ENCODE results near the gene LAMC2. TPM values are rescaled to one million over a fixed set of nuclear protein-coding genes. Genes with fewer than 3 reads are reported as not detected.
"Not testable (repeated sequence)": the region's sequence is repeated elsewhere in the genome, so short reads cannot be mapped to it uniquely, and the experiment has no call there.

LAMC2 gene
- total and polyA plus RNA-seq, 2 of the 8 experiments (the other 6 are each of a cell fraction or from before 2014, with no cell fraction given): 4.6 to 12.9 TPM

GRCh38 chr1:183273300-183273699, 87.2 kb downstream of the LAMC2 start:
- Histone ChIP-seq H4K91ac (replicated peaks; ENCODE audit: insufficient read length, low read length) (no peak overlapping the region), H3K79me1 (ENCODE audit: low read depth, low read length) (no peaks in the 10 kb centered on the region), H3K18ac (ENCODE audit: extremely low read depth, low read length) (no peak overlapping the region), H3K27ac (ENCODE audit: low read depth, low read length) (no peak overlapping the region), H3K27me3 (replicated peaks in 1 of 4; ENCODE audit: control insufficient read depth in 3 of 4, extremely low read depth in 1 of 4, insufficient read depth in 3 of 4, low read length in 3 of 4) (no peaks in the 10 kb centered on the region), H3K23ac (ENCODE audit: insufficient read length) (no peak overlapping the region), H3K36me3 (ENCODE audit: control insufficient read depth in 2 of 4, insufficient read depth in 4 of 4, low read length in 3 of 4) (no peaks in the 10 kb centered on the region), H2BK15ac (ENCODE audit: low read length) (no peak overlapping the region), H4K5ac (ENCODE audit: insufficient read length, low read depth, low read length) (no peak overlapping the region), H2BK20ac (ENCODE audit: low read length) (no peak overlapping the region), H3K4ac (replicated peaks; ENCODE audit: insufficient read length, low read depth, low read length) (no peak overlapping the region), H2BK120ac (replicated peaks; ENCODE audit: low read depth, low read length) (no peak overlapping the region), H4K20me1 (replicated peaks in 1 of 2; ENCODE audit: control insufficient read depth in 1 of 2, insufficient read depth in 2 of 2, low read length in 2 of 2) (no peaks in the 10 kb centered on the region), H3K4me2 (ENCODE audit: insufficient read depth in 1 of 2, low read depth in 2 of 2, low read length in 2 of 2) (no peak overlapping the region), H2AFZ (ENCODE audit: low read length) (no peak overlapping the region), H3K14ac (ENCODE audit: insufficient read length) (no peak overlapping the region), H2BK5ac (ENCODE audit: low read depth, low read length) (no peak overlapping the region), H3K56ac (replicated peaks; ENCODE audit: insufficient read length, low read depth, low read length) (no peak overlapping the region), H2BK12ac (ENCODE audit: low read depth, low read length) (no peak overlapping the region), H2AK5ac (ENCODE audit: low read depth, low read length) (no peak overlapping the region), H3K9ac (replicated peaks in 1 of 4; ENCODE audit: extremely low read depth in 1 of 4, low read depth in 3 of 4, low read length in 3 of 4) (no peak overlapping the region), H3K9me3 (ENCODE audit: insufficient read depth in 2 of 2, low read depth in 1 of 2, low read length in 1 of 2) (no peaks in the 10 kb centered on the region), H4K8ac (ENCODE audit: extremely low read depth, insufficient read depth, low read length) (no peak overlapping the region), H3K4me3 (ENCODE audit: extremely low read depth in 1 of 4, insufficient read depth in 2 of 4, low read depth in 3 of 4, low read length in 4 of 4) (no peak overlapping the region), H3K23me2 (ENCODE audit: low read depth, low read length) (no peaks in the 10 kb centered on the region), H3K4me1 (replicated peaks in 1 of 4; ENCODE audit: control insufficient read depth in 3 of 4, insufficient read depth in 4 of 4, low read length in 3 of 4) (peaks cover 0 to 3% (median under 1%) of the 10 kb centered on the region in 4 experiments; a peak in 3 of 7 replicates), H3K79me2 (ENCODE audit: control insufficient read depth in 1 of 2, insufficient read depth in 2 of 2, low read length in 2 of 2) (no peaks in the 10 kb centered on the region)
- no peak for TF ChIP-seq SIRT6 (IDR thresholded peaks at IDR 0.05; ENCODE audit: low read length)
- WGBS, 2 experiments (ENCODE audit: extremely low coverage in 1 of 2, insufficient coverage in 1 of 2, insufficient read length in 1 of 2, insufficient replicate concordance in 2 of 2, low coverage in 1 of 2, low lambda C conversion rate in 2 of 2, missing lambda C conversion rate in 1 of 2): 74% methylated on average over 5 of the region's 5 CpGs; no CpG with 5 or more reads in 1 of the 2 experiments
- POLR2A ChIA-PET (ENCODE audit: partially characterized antibody): no interaction called here
- FAIRE-seq: no peak
- CTCF ChIA-PET (ENCODE audit: partially characterized antibody): interaction anchor here (1.0 to 2.0 kb wide), 9 partner anchors 8 to 200 kb away, joined by 3 to 5 read pairs (median 3); no protein-coding TSS in a partner anchor
- no peak for DNase-seq (ENCODE audit: low read depth in 1 of 2, low spot score in 2 of 2)

DNA sequence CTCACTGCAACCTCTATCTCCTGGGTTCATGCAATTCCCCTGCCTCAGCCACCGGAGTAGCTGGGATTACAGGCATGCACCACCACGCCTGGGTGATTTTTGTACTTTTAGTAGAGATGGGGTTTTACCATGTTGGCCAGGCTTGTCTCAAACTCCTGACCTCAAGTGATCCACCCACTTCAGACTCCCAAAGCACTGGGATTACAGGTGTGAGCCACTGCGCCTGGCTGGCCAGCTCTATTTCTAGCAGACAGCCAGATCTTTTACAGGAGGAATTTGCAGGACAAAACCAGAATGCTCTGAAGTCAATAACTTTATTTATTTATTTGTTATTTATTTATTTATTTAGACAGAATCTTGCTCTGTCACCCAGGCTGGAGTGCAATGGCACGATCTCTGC, 87.9 kb downstream of the LAMC2 start:
- 98% methylated on average over 4 of the region's 4 CpGs; no CpG with 5 or more reads in 1 of the 2 experiments for WGBS, 2 experiments (ENCODE audit: extremely low coverage in 1 of 2, insufficient coverage in 1 of 2, insufficient read length in 1 of 2, insufficient replicate concordance in 2 of 2, low coverage in 1 of 2, low lambda C conversion rate in 2 of 2, missing lambda C conversion rate in 1 of 2)
- POLR2A ChIA-PET (ENCODE audit: partially characterized antibody): not testable (repeated sequence)

More for the DNA sequence above, 87.9 kb downstream of the LAMC2 start:
- H4K20me1 ChIP-seq (replicated peaks in 1 of 2; ENCODE audit: control insufficient read depth in 1 of 2, insufficient read depth in 2 of 2, low read length in 2 of 2); H3K18ac ChIP-seq (ENCODE audit: extremely low read depth, low read length); H3K14ac ChIP-seq (ENCODE audit: insufficient read length); H3K27ac ChIP-seq (ENCODE audit: low read depth, low read length); H3K56ac ChIP-seq (replicated peaks; ENCODE audit: insufficient read length, low read depth, low read length); H2BK12ac ChIP-seq (ENCODE audit: low read depth, low read length); H3K79me1 ChIP-seq (ENCODE audit: low read depth, low read length); H3K79me2 ChIP-seq (ENCODE audit: control insufficient read depth in 1 of 2, insufficient read depth in 2 of 2, low read length in 2 of 2); H4K5ac ChIP-seq (ENCODE audit: insufficient read length, low read depth, low read length); H2AFZ ChIP-seq (ENCODE audit: low read length); H3K27me3 ChIP-seq (replicated peaks in 1 of 4; ENCODE audit: control insufficient read depth in 3 of 4, extremely low read depth in 1 of 4, insufficient read depth in 3 of 4, low read length in 3 of 4); H3K4me1 ChIP-seq (replicated peaks in 1 of 4; ENCODE audit: control insufficient read depth in 3 of 4, insufficient read depth in 4 of 4, low read length in 3 of 4); H3K9me3 ChIP-seq (ENCODE audit: insufficient read depth in 2 of 2, low read depth in 1 of 2, low read length in 1 of 2); H3K9ac ChIP-seq (replicated peaks in 1 of 4; ENCODE audit: extremely low read depth in 1 of 4, low read depth in 3 of 4, low read length in 3 of 4); H3K4me3 ChIP-seq (ENCODE audit: extremely low read depth in 1 of 4, insufficient read depth in 2 of 4, low read depth in 3 of 4, low read length in 4 of 4); H4K8ac ChIP-seq (ENCODE audit: extremely low read depth, insufficient read depth, low read length); H3K4ac ChIP-seq (replicated peaks; ENCODE audit: insufficient read length, low read depth, low read length); H2BK120ac ChIP-seq (replicated peaks; ENCODE audit: low read depth, low read length); H3K23ac ChIP-seq (ENCODE audit: insufficient read length); H4K91ac ChIP-seq (replicated peaks; ENCODE audit: insufficient read length, low read length); H3K23me2 ChIP-seq (ENCODE audit: low read depth, low read length); H2AK5ac ChIP-seq (ENCODE audit: low read depth, low read length); FAIRE-seq; H2BK20ac ChIP-seq (ENCODE audit: low read length); H3K4me2 ChIP-seq (ENCODE audit: insufficient read depth in 1 of 2, low read depth in 2 of 2, low read length in 2 of 2); H2BK5ac ChIP-seq (ENCODE audit: low read depth, low read length); DNase-seq (ENCODE audit: low read depth in 1 of 2, low spot score in 2 of 2); H3K36me3 ChIP-seq (ENCODE audit: control insufficient read depth in 2 of 4, insufficient read depth in 4 of 4, low read length in 3 of 4); H2BK15ac ChIP-seq (ENCODE audit: low read length): not testable (repeated sequence)
- CTCF ChIA-PET (ENCODE audit: partially characterized antibody): interaction anchor here (1.0 to 1.2 kb wide), 2 partner anchors 8 to 9 kb away, joined by 3 read pairs; no protein-coding TSS in a partner anchor
